NB4 (cell line): ENCODE measurements around the gene P4HTM.

Experiments used
- DNase-seq: peaks from one replicate; pipeline ENCODE4 v3.0.0; 2010; ENCODE audit warnings: low read depth
- H3K4me3 ChIP-seq: one replicate; pipeline ENCODE4 v1.5.1; 2011; ENCODE audit warnings: mild to moderate bottlenecking, low read depth, low read length, moderate library complexity
- CTCF ChIP-seq: IDR thresholded peaks from one replicate; pipeline ENCODE4 v1.5.1; 2012; ENCODE audit warnings: low read depth, low read length
- MAX ChIP-seq: IDR thresholded peaks from 2 replicates; pipeline ENCODE4 v1.6.1; 2011; ENCODE audit warnings: low read depth, low read length
- MYC ChIP-seq: IDR thresholded peaks from 2 replicates; pipeline ENCODE4 v1.6.1; 2011; ENCODE audit warnings: low read depth, low read length
- POLR2A ChIP-seq: IDR thresholded peaks from 2 replicates; pipeline ENCODE4 v1.6.1; 2011; ENCODE audit warnings: mild to moderate bottlenecking; ENCODE audit not compliant: insufficient read length; ENCODE audit errors: extremely low read depth

Gene P4HTM

GRCh38 chr3:48982016-48982415 lies 8.0 kb upstream of the P4HTM start:
- no peak overlapping the region for H3K4me3 ChIP-seq
- TF ChIP-seq MYC = no peak
- no peak for TF ChIP-seq CTCF
- TF ChIP-seq MAX = no peak
- no peak for TF ChIP-seq POLR2A
- no peak for DNase-seq

- no peak overlapping the region for H3K4me3 ChIP-seq
- no peak for DNase-seq
- TF ChIP-seq MAX = no peak
- no peak for TF ChIP-seq MYC
- no peak for TF ChIP-seq POLR2A
- TF ChIP-seq CTCF = no peak
Measured at GRCh38 chr3:48982686-48983085, 7.4 kb upstream of the P4HTM start.

GRCh38 chr3:48983096-48983495 lies 6.9 kb upstream of the P4HTM start:
- no peak for TF ChIP-seq CTCF
- no peak for TF ChIP-seq MYC
- TF ChIP-seq MAX = no peak
- no peak for TF ChIP-seq POLR2A
- H3K4me3 ChIP-seq = no peak overlapping the region
- no peak for DNase-seq

GRCh38 chr3:48984663-48985062 lies 5.4 kb upstream of the P4HTM start:
- TF ChIP-seq CTCF (no peak), MAX (no peak), POLR2A (no peak), MYC (no peak)
- no peak for DNase-seq

GRCh38 chr3:48985831-48986376 lies 4.1 kb upstream of the P4HTM start:
- DNase-seq = no peak
- H3K4me3 ChIP-seq = no peak overlapping the region
- TF ChIP-seq MAX (no peak), MYC (no peak), POLR2A (no peak), CTCF (no peak)

More at GRCh38 chr3:48984663-48985062, 5.4 kb upstream of the P4HTM start:
- H3K4me3 ChIP-seq = no peak overlapping the region
